ENCODE data around the gene FYTTD1.

- TF ChIP-seq POLR2A (IDR thresholded peaks at IDR 0.05) = no peak
- no peak for TF ChIP-seq CTCF (IDR thresholded peaks at IDR 0.05)
- TF ChIP-seq EP300 (IDR thresholded peaks at IDR 0.05) = no peak
Measured at GRCh38 chr3:197701841-197702240, 47.8 kb upstream of the FYTTD1 start.

Data from ovary (tissue), 3 donors.